Glutamatergic neuron (in vitro differentiated cells): Measurements from ENCODE around the gene EYA4. TPM values are rescaled to one million over a fixed set of nuclear protein-coding genes. Genes with fewer than 3 reads are reported as not detected.

Source experiments
- DNase-seq: peaks from one replicate; pipeline ENCODE4 v3.0.0; 2022
- H3K27ac Mint-ChIP-seq: one replicate; pipeline ENCODE4 v1.8.0; 2020; ENCODE audit warnings: mild to moderate bottlenecking, mixed read lengths, inconsistent platforms; ENCODE audit not compliant: unreplicated experiment
- H3K27me3 Mint-ChIP-seq: one replicate; pipeline ENCODE4 v1.8.0; 2020; ENCODE audit warnings: mild to moderate bottlenecking, moderate library complexity, mixed read lengths, inconsistent platforms; ENCODE audit not compliant: unreplicated experiment
- H3K36me3 Mint-ChIP-seq: one replicate; pipeline ENCODE4 v1.8.0; 2020; ENCODE audit warnings: mild to moderate bottlenecking, mixed read lengths, inconsistent platforms; ENCODE audit not compliant: unreplicated experiment
- H3K4me1 Mint-ChIP-seq: one replicate; pipeline ENCODE4 v1.8.0; 2020; ENCODE audit warnings: mild to moderate bottlenecking, low read depth, mixed read lengths, inconsistent platforms; ENCODE audit not compliant: unreplicated experiment
- H3K4me3 Mint-ChIP-seq: one replicate; pipeline ENCODE4 v1.8.0; 2020; ENCODE audit warnings: mild to moderate bottlenecking, mixed read lengths, inconsistent platforms; ENCODE audit not compliant: unreplicated experiment
- H3K9me3 Mint-ChIP-seq: one replicate; pipeline ENCODE4 v1.8.0; 2020; ENCODE audit warnings: mild to moderate bottlenecking, moderate library complexity, mixed read lengths, inconsistent platforms; ENCODE audit not compliant: unreplicated experiment
- total RNA-seq: library from RNA; stranded (reverse); fragmentation: NEBNext Ultra II Directional; extraction: Animal tissue kit (Norgen Biotek cat#: 25700); gene quantifications from one replicate; pipeline ENCODE4 v1.2.1, GENCODE V29; 2021; ENCODE audit not compliant: unreplicated experiment
- TF ChIP-seq, protein P1 (sequence below): fragments of 200-600 bp; sonication (generic); IDR thresholded peaks from one replicate; pipeline ENCODE4 v1.5.0; 2021; ENCODE audit not compliant: partially characterized antibody, unreplicated experiment

EYA4 gene
- total RNA-seq, 1 donor from 2014 or later: not detected

DNA sequence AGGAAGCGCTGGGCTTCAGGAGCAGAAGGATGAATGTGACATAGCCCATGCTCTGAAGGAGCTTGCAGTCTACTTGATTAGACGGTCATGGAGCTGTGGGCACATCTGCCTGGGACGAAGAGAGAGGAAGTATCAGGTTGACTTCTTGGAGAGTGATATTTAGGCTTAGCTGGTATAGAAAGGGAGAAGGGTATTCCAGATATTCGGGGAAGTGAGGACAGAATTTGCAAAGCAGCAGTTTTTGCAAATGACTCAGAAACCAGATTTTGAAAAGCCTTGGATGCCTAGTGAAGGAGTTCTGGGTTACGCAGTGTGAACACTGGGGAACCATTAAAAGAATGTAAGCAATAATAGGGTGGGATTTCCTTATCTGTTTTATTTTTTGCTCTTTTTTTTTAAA is 60.7 kb downstream of the EYA4 start:
- Mint-ChIP-seq H3K27ac (no peak overlapping the region), H3K4me3 (no peak overlapping the region), H3K9me3 (no peaks in the 10 kb centered on the region), H3K4me1 (no peaks in the 10 kb centered on the region), H3K36me3 (no peaks in the 10 kb centered on the region), H3K27me3 (no peaks in the 10 kb centered on the region)
- DNase-seq: no peak
- TF ChIP-seq, protein P1, sequence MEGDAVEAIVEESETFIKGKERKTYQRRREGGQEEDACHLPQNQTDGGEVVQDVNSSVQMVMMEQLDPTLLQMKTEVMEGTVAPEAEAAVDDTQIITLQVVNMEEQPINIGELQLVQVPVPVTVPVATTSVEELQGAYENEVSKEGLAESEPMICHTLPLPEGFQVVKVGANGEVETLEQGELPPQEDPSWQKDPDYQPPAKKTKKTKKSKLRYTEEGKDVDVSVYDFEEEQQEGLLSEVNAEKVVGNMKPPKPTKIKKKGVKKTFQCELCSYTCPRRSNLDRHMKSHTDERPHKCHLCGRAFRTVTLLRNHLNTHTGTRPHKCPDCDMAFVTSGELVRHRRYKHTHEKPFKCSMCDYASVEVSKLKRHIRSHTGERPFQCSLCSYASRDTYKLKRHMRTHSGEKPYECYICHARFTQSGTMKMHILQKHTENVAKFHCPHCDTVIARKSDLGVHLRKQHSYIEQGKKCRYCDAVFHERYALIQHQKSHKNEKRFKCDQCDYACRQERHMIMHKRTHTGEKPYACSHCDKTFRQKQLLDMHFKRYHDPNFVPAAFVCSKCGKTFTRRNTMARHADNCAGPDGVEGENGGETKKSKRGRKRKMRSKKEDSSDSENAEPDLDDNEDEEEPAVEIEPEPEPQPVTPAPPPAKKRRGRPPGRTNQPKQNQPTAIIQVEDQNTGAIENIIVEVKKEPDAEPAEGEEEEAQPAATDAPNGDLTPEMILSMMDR: no peak

DNA sequence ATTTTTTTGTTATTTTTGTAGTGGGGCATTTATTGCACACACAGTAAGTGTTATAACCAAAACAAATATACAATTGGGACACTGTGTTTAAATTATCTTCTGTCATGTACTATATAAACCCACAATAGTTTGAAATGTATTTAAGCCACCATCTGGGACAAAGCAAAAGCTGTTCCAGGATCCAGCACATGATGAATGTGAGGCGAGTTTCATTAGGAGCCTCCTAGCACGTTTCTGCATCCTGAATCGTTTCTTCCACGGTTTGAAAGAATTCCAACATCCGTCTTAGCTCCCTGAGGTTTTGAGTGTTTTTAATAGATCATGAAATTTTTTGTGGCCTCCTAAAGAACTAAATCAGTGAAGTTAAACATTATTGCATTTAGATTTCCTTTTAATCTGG is 65.8 kb downstream of the EYA4 start:
- Mint-ChIP-seq H3K36me3 (peaks cover 5% of the 10 kb centered on the region), H3K9me3 (no peaks in the 10 kb centered on the region), H3K4me1 (no peaks in the 10 kb centered on the region), H3K27me3 (no peaks in the 10 kb centered on the region), H3K4me3 (no peak overlapping the region), H3K27ac (no peak overlapping the region)
- TF ChIP-seq, protein P1: no peak
- no peak for DNase-seq

GRCh38 chr6:133309579-133309978 is 68.4 kb downstream of the EYA4 start:
- no peak overlapping the region for H3K27ac Mint-ChIP-seq
- TF ChIP-seq, protein P1: no peak
- no peaks in the 10 kb centered on the region for H3K4me1 Mint-ChIP-seq
- no peaks in the 10 kb centered on the region for H3K9me3 Mint-ChIP-seq
- no peaks in the 10 kb centered on the region for H3K27me3 Mint-ChIP-seq
- H3K36me3 Mint-ChIP-seq: peaks cover 5% of the 10 kb centered on the region
- DNase-seq: no peak
- no peak overlapping the region for H3K4me3 Mint-ChIP-seq

DNA sequence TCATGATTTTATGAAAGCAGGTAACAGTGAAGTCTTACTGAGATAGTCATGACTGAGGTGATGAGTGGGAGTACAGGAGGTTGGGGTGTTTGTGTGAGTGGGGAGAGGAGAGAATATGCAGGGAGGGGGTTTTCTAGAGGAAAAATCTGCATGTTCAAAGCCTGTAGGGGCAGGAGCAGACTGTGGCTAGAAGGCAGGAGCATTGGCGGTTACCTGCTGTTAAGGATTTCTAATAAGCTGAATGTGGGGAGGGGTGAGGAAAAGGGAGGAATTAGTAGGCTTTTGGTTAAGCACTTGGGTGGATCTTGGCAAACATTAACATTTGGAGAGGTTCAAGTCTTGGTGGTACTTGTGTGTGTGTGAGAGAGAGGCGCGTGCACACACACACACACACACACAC is 70.8 kb downstream of the EYA4 start:
- Mint-ChIP-seq H3K27ac (no peak overlapping the region), H3K4me1 (peaks cover 12% of the 10 kb centered on the region), H3K36me3 (peaks cover 5% of the 10 kb centered on the region), H3K4me3 (no peak overlapping the region), H3K9me3 (no peaks in the 10 kb centered on the region), H3K27me3 (no peaks in the 10 kb centered on the region)
- no peak for DNase-seq
- TF ChIP-seq, protein P1: no peak

DNA sequence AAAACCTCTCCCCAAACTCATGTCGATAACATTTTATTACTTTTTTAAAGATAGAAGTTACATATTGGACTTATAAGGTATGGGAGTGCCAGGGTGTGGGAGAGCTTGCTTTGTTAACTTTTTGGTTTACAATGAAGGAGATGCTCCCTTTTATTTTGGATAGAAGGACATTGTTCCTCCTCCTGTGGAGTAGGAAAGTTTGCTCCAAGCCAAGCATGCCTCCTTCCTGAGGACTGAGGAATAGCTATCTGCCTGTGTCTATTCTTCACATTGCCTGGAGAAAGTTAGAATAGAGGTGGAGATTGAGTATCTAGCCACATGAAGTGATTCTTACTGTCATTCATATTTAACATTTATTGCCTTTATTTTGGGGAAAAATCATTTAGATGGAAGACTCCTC is 71.9 kb downstream of the EYA4 start:
- no peak for DNase-seq
- Mint-ChIP-seq H3K27ac (no peak overlapping the region), H3K9me3 (no peaks in the 10 kb centered on the region), H3K4me1 (peaks cover 13% of the 10 kb centered on the region), H3K27me3 (peaks cover under 1% of the 10 kb centered on the region), H3K36me3 (peaks cover 1% of the 10 kb centered on the region), H3K4me3 (no peak overlapping the region)
- TF ChIP-seq, protein P1: no peak
